Heart right ventricle (tissue), 16 donors: ENCODE measurements around the gene STARD4. TPM values are rescaled to one million over a fixed set of nuclear protein-coding genes. Genes with fewer than 3 reads are reported as not detected.

ENCODE experiments used
- ATAC-seq, 8 donors: fragments of 200-7000 bp; cut with Tn5 transposase; one replicate each; pipeline ENCODE4 v1.9.1; 2020; ENCODE audit warnings: mild to moderate bottlenecking in 8 of 8, moderate library complexity in 8 of 8, moderate number of reproducible peaks in 1 of 8
- DNase-seq, 2 donors: peaks; one replicate each; pipeline ENCODE4 v3.0.0-alpha.2; 2020
- H3K27ac ChIP-seq, 10 donors: fragments of 200-600 bp; sonication (generic) in 2 of 10; one replicate each; pipeline versions ENCODE4 v1.5.0 to v1.8.0; 2020 to 2022; ENCODE audit warnings: mild to moderate bottlenecking in 3 of 10
- H3K27me3 ChIP-seq, 7 donors: fragments of 200-600 bp; one replicate each; pipeline ENCODE4 v1.8.0; 2021 to 2022; ENCODE audit warnings: mild to moderate bottlenecking in 2 of 7
- H3K36me3 ChIP-seq, 9 donors: fragments of 200-600 bp; sonication (generic) in 1 of 9; one replicate each; pipeline versions ENCODE4 v1.5.0 to v1.8.0; 2020 to 2022; ENCODE audit warnings: mild to moderate bottlenecking in 2 of 9
- H3K4me1 ChIP-seq, 9 donors: fragments of 200-600 bp; sonication (generic) in 1 of 9; one replicate each; pipeline versions ENCODE4 v1.5.0 to v1.8.0; 2020 to 2022; ENCODE audit warnings: mild to moderate bottlenecking in 4 of 9
- H3K4me3 ChIP-seq, 10 donors: fragments of 200-600 bp; sonication (generic) in 2 of 10; one replicate each; pipeline versions ENCODE4 v1.5.0 to v1.8.0; 2020 to 2022; ENCODE audit warnings: mild to moderate bottlenecking in 7 of 10, moderate library complexity in 2 of 10
- H3K9me3 ChIP-seq, 11 donors: fragments of 200-600 bp in 10 of 11; sonication (generic) in 2 of 11; one replicate each; pipeline versions ENCODE4 v1.5.0 to v1.8.0; 2013 to 2022; ENCODE audit warnings: mild to moderate bottlenecking in 2 of 11, control low read depth in 1 of 11, moderate library complexity in 1 of 11
- WGBS, 2 donors: extraction: QIAGEN DNeasy Blood & Tissue Kit; methylation state at CpG; one replicate each; pipeline ENCODE4 v1.1.7; 2013; ENCODE audit warnings: inconsistent platforms in 1 of 2; 5-methylcytosine and 5-hydroxymethylcytosine counted together
- intact Hi-C, 10 donors: fragments of 100-400 bp; cut with DNase I; formaldehyde crosslinking; loops; one replicate each; pipeline versions ENCODE4 v1.11.1 to v1.14.2; 2022
- polyA plus RNA-seq, 2 donors: library from polyadenylated mRNA; stranded (reverse); fragments of 200-250 nt; gene quantifications; one replicate each; pipeline ENCODE4 v1.2.3, GENCODE V29; 2013
- total RNA-seq, 10 donors: library from RNA; stranded (reverse); fragmentation: NEBNext Ultra II Directional in 3 of 10; extraction: Animal tissue kit (Norgen Biotek cat#: 25700) in 3 of 10; gene quantifications; one replicate each; pipeline versions ENCODE4 v1.2.1 to v1.2.4, GENCODE V29; 2021 to 2023
- TF ChIP-seq, protein P1 (sequence below), 9 donors: fragments of 200-600 bp; sonication (generic) in 2 of 9; IDR thresholded peaks; one replicate each; pipeline versions ENCODE4 v1.5.0 to v1.8.0; 2021 to 2022; ENCODE audit warnings: antibody characterized with exemption in 9 of 9, mild to moderate bottlenecking in 5 of 9, moderate library complexity in 1 of 9
- donor health status: Arrhythmogenic right ventricular cardiomyopathy.
- donor health status: ischemic (EF 13 %, LVEDD 7.1; RV severe dilation, severe dysfunction).
- donor health status: healthy with polysubstance abuse.
- donor health status: DM: no; HTN: yes; CAD: no.
- donor health status: DM: no; HTN: no; CAD: no.
- donor health status: ischemic (EF 25% LVEDD 6.9; RV normal size, moderate dysfunction).
- donor health status: ischemic (EF 25% LVEDD 5.7; RV mildly dilated, moderate dysfunction).
- donor health status: healthy.
- donor health status: DM: yes; HTN: yes; CAD: no.
- donor health status: Ischemic cardiomyopathy.
- donor health status: ischemic (EF 35%, LVEDD 5.7; RV mildly dilated, moderate dysfunction).
- donor health status: nonischemic (EF 11% LVEDD 7.7; RV severe dilation, severe dysfunction).
- donor health status: DM: yes; HTN: yes; CAD: no.
- donor health status: PGD.
- donor health status: ischemic (EF 29% LVEDD 5.4; RV normal size, mild dysfunction).
- donor health status: nonischemic (EF 23%, LVEDD 6.1; RV moderate dilation, normal function).

STARD4 gene
- total and polyA plus RNA-seq, 12 donors = 2.9 to 14.0 (median 6.1) TPM

DNA sequence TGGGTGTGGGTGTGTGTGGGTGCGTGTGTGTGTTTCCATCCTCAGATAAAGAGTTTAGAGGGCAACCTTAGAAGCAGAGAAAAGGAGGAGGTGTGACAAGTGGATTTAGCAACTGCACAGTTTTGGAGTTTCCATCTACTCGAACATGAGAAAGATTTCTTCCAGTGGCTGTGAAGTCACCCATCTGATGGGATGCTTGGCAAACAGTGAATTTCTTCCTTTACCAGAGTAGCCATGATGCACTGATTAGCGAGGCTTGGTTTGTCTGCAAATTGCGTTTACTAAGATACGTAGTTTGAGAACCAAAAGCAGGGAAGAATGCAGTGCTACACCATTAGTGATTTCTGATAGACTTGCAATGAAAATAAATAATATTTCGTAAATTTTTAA lies 791 bp upstream of the STARD4 start:
- intact Hi-C loops = loop anchor here in 1 of 10 donors (2.0 kb wide), 1 partner anchor 38 kb away; no protein-coding TSS in a partner anchor
- DNase-seq = no peak

DNA sequence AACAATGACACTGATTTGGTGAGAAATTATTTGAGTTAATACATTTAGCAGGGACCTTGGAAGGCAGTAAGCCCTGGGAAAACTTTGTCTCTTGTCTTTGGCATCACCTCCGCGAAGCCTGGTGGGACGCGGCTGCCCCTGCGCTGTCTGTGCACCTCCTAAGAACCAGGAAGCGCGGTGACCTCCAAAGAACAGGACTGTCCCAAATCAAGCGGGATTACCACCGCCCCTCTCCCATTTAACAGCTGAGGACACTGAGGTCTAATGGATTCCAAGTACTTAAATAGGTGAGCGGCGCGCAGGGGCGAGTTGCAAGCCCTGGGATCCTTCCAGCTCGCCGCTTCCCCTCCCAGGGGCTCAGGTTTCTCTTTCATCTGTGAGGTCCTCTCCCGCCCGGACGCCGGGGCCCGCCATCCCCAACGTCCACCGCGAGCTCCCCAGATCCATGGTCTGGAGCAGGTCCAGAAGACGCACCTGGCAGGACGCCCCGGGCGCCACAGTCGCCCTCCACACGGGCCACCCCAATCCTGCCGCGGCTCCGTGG lies 432 bp downstream of the STARD4 start:
- H3K9me3 ChIP-seq = no peaks in the 10 kb centered on the region
- TF ChIP-seq, protein P1, sequence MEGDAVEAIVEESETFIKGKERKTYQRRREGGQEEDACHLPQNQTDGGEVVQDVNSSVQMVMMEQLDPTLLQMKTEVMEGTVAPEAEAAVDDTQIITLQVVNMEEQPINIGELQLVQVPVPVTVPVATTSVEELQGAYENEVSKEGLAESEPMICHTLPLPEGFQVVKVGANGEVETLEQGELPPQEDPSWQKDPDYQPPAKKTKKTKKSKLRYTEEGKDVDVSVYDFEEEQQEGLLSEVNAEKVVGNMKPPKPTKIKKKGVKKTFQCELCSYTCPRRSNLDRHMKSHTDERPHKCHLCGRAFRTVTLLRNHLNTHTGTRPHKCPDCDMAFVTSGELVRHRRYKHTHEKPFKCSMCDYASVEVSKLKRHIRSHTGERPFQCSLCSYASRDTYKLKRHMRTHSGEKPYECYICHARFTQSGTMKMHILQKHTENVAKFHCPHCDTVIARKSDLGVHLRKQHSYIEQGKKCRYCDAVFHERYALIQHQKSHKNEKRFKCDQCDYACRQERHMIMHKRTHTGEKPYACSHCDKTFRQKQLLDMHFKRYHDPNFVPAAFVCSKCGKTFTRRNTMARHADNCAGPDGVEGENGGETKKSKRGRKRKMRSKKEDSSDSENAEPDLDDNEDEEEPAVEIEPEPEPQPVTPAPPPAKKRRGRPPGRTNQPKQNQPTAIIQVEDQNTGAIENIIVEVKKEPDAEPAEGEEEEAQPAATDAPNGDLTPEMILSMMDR (IDR thresholded peaks at IDR 0.05) = no peak
- DNase-seq = peak in 1 of 2 donors; percentile 44
- intact Hi-C loops = loop anchor here in 1 of 10 donors (2.0 kb wide), 1 partner anchor 39 kb away; no protein-coding TSS in a partner anchor
- 0 to 1% methylated on average over 32 of the region's 32 CpGs for WGBS, 2 donors
- peak overlapping the region; percentile 60 to 93 (median 86) for H3K4me3 ChIP-seq
- H3K4me1 ChIP-seq = peaks cover 0 to 40% (median 10%) of the 10 kb centered on the region in 9 donors
- H3K36me3 ChIP-seq = no peaks in the 10 kb centered on the region
- no peaks in the 10 kb centered on the region for H3K27me3 ChIP-seq
- ATAC-seq = peak; percentile 9 to 54 (median 28)
- H3K27ac ChIP-seq = peak overlapping the region; percentile 18 to 93 (median 90)

More for the DNA sequence above, 791 bp upstream of the STARD4 start:
- H3K27me3 ChIP-seq = no peaks in the 10 kb centered on the region
- no peaks in the 10 kb centered on the region for H3K9me3 ChIP-seq
- no peaks in the 10 kb centered on the region for H3K36me3 ChIP-seq
- 19% methylated on average over 6 of the region's 6 CpGs for WGBS, 2 donors
- TF ChIP-seq, protein P1 (IDR thresholded peaks at IDR 0.05) = no peak
- H3K27ac ChIP-seq = peak overlapping the region in 9 of 10 donors; percentile 79 to 93 (median 90)
- ATAC-seq = no peak
- H3K4me1 ChIP-seq = peaks cover 0 to 40% (median 10%) of the 10 kb centered on the region in 9 donors
- peak overlapping the region in 9 of 10 donors; percentile 60 to 92 (median 86) for H3K4me3 ChIP-seq

DNA sequence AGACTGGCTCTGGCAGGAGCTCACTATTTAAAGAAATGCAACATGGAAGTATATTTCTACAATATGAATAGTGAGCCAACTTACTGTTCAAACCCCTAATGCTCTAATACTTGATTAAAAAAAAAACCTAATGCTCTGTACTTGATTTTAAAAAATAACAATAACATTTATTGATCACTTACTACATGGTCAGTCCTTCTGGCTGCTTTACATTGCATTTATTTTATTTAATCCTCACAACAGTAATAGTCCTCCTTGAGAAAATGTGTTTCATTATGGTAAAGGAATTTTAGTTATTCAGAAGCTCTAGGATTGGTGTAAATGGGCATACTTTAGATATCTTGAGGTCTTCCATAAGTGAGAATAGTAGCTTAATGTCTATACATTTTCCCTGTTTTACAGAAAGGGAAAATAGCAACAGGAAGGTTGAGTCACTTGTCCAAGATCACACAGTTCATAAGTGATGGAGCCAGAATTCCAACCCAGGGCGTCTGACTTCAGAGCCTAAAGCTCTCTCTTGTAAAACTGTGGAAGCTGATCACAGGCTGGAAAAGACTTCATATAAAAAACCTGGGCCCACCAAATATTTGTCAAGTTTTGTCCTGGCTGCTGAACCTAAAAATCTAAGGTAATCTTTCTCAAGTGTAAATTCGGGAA lies 1.0 kb downstream of the STARD4 start:
- intact Hi-C loops = no loop called here
- ATAC-seq (no peak), DNase-seq (no peak)
- no peaks in the 10 kb centered on the region for H3K36me3 ChIP-seq
- peak overlapping the region in 9 of 10 donors; percentile 79 to 93 (median 90) for H3K27ac ChIP-seq
- WGBS, 2 donors = 6 to 8% methylated on average over 2 of the region's 2 CpGs
- peak overlapping the region; percentile 60 to 93 (median 86) for H3K4me3 ChIP-seq
- TF ChIP-seq, protein P1 (IDR thresholded peaks at IDR 0.05) = no peak
- no peaks in the 10 kb centered on the region for H3K27me3 ChIP-seq
- H3K4me1 ChIP-seq = peaks cover 0 to 40% (median 10%) of the 10 kb centered on the region in 9 donors
- no peaks in the 10 kb centered on the region for H3K9me3 ChIP-seq

DNA sequence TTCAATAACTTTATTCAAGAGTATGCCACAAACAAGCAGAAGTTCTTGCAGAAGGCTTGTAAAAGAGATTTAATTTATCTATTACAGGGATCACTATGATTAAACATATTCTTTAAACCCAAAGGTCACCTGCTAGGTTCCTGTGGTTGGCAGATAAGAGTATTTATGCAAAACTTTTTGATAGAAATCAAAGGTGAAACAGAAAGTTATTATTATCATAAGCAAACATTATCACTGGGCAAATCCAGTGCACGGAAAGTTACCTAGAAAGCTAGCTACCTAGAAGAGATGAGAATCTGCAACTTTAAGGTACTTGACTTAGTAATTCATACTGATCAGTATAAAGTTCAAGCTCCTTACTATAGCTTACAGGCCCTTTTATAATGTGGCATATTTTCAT lies 3.2 kb downstream of the STARD4 start:
- no peak for DNase-seq
- no peak for ATAC-seq
- H3K9me3 ChIP-seq = no peaks in the 10 kb centered on the region
- WGBS, 2 donors = 70 to 80% methylated on average over 1 of the region's 1 CpG
- intact Hi-C loops = no loop called here
- H3K27me3 ChIP-seq = no peaks in the 10 kb centered on the region
- H3K4me1 ChIP-seq = peaks cover 0 to 40% (median 10%) of the 10 kb centered on the region in 9 donors
- H3K27ac ChIP-seq = no peak overlapping the region
- H3K36me3 ChIP-seq = peaks cover 0 to 16% (median 0%) of the 10 kb centered on the region in 9 donors
- no peak overlapping the region for H3K4me3 ChIP-seq
- TF ChIP-seq, protein P1 (IDR thresholded peaks at IDR 0.05) = no peak
